Endothelial cell of umbilical vein (primary cell): ENCODE measurements around the gene STK24.

Experiments used
- CTCF ChIP-seq, 2 donors: IDR thresholded peaks; 1 replicate in 1 of 2; 2 replicates in 1 of 2; pipeline ENCODE4 v1.5.1; 2011; ENCODE audit warnings: low read length in 2 of 2, mild to moderate bottlenecking in 2 of 2, moderate library complexity in 2 of 2, control low read depth in 1 of 2, inconsistent platforms in 1 of 2, low read depth in 1 of 2; ENCODE audit not compliant: insufficient read depth in 1 of 2; ENCODE audit errors: extremely low read depth in 1 of 2
- EZH2 ChIP-seq: IDR thresholded peaks from 2 replicates; pipeline ENCODE4 v1.6.1; 2012; ENCODE audit warnings: borderline replicate concordance, low read depth, mild to moderate bottlenecking, moderate library complexity, low read length, inconsistent platforms; ENCODE audit not compliant: severe bottlenecking
- FOS ChIP-seq: IDR thresholded peaks from 2 replicates; pipeline ENCODE4 v1.6.1; 2011; ENCODE audit warnings: mild to moderate bottlenecking, low read length, moderate library complexity, borderline replicate concordance; ENCODE audit not compliant: insufficient read depth
- JUN ChIP-seq: IDR thresholded peaks from 2 replicates; pipeline ENCODE4 v1.6.1; 2011; ENCODE audit warnings: borderline replicate concordance, low read depth; ENCODE audit not compliant: insufficient read length, insufficient read depth
- MAX ChIP-seq: IDR thresholded peaks from 2 replicates; pipeline ENCODE4 v1.6.1; 2011; ENCODE audit not compliant: insufficient read depth, insufficient read length
- POLR2A ChIP-seq: IDR thresholded peaks from 2 replicates; pipeline ENCODE4 v1.6.1; 2012; ENCODE audit warnings: low read depth, mild to moderate bottlenecking, control low read depth, low read length
- POLR2AphosphoS5 ChIP-seq: IDR thresholded peaks from 2 replicates; pipeline ENCODE4 v1.6.1; 2012; ENCODE audit warnings: low read depth, mild to moderate bottlenecking, control low read depth, low read length, moderate library complexity; ENCODE audit not compliant: insufficient read depth

- TF ChIP-seq FOS = no peak
- TF ChIP-seq CTCF (IDR thresholded peaks at IDR 0.05; ENCODE audit: extremely low read depth in 1 of 2, insufficient read depth in 1 of 2, low read depth in 1 of 2, low read length in 2 of 2) = no peak
- no peak for TF ChIP-seq POLR2AphosphoS5
- no peak for TF ChIP-seq EZH2
- no peak for TF ChIP-seq MAX
- TF ChIP-seq POLR2A = no peak
- no peak for TF ChIP-seq JUN
These were observed 133.6 kb downstream of the STK24 start for GRCh38 chr13:98443329-98443728.
